Type B pancreatic cell (in vitro differentiated cells): ENCODE measurements around the gene CLPSL2. TPM values are rescaled to one million over a fixed set of nuclear protein-coding genes. Genes with fewer than 3 reads are reported as not detected.

Experiments used
- DNase-seq: peaks from one replicate; pipeline ENCODE4 v3.0.0; 2021; ENCODE audit warnings: mixed read lengths; ENCODE audit not compliant: unreplicated experiment; ENCODE audit errors: extremely low spot score
- H3K27ac Mint-ChIP-seq: 2 replicates; pipeline ENCODE4 v1.8.0; 2021; ENCODE audit warnings: mild to moderate bottlenecking, mixed read lengths
- H3K27me3 Mint-ChIP-seq: 2 replicates; pipeline ENCODE4 v1.8.0; 2021; ENCODE audit warnings: mixed read lengths
- H3K36me3 Mint-ChIP-seq: 2 replicates; pipeline ENCODE4 v1.8.0; 2021; ENCODE audit warnings: mixed read lengths
- H3K4me1 Mint-ChIP-seq: one replicate; pipeline ENCODE4 v1.8.0; 2021; ENCODE audit warnings: mixed read lengths; ENCODE audit not compliant: unreplicated experiment
- H3K4me3 Mint-ChIP-seq: 2 replicates; pipeline ENCODE4 v1.8.0; 2021; ENCODE audit warnings: mild to moderate bottlenecking, mixed read lengths
- H3K9me3 Mint-ChIP-seq: 2 replicates; pipeline ENCODE4 v1.8.0; 2021; ENCODE audit warnings: mixed read lengths
- CTCF ChIP-seq: fragments of 200-600 bp; sonication (generic); conservative IDR thresholded peaks from 2 replicates; pipeline ENCODE4 v1.5.0; 2021; ENCODE audit warnings: antibody characterized with exemption, mild to moderate bottlenecking
- total RNA-seq: library from RNA; stranded (reverse); gene quantifications from 2 replicates; pipeline ENCODE4 v1.2.1, GENCODE V29; 2021; ENCODE audit warnings: low replicate concordance

The CLPSL2 gene
- total RNA-seq, 1 donor from 2014 or later: not detected

GRCh38 chr6:35790683-35791082 lies 14.3 kb downstream of the CLPSL2 start:
- peaks cover 37% of the 10 kb centered on the region for H3K27me3 Mint-ChIP-seq
- no peak for DNase-seq

GRCh38 chr6:35794536-35795452 lies 18.4 kb downstream of the CLPSL2 start:
- DNase-seq: no peak
- Mint-ChIP-seq H3K4me1 (no peaks in the 10 kb centered on the region), H3K4me3 (no peak overlapping the region), H3K27ac (no peak overlapping the region), H3K27me3 (peaks cover 12% of the 10 kb centered on the region), H3K9me3 (no peaks in the 10 kb centered on the region), H3K36me3 (no peaks in the 10 kb centered on the region)
- TF ChIP-seq CTCF: no peak

More at GRCh38 chr6:35790683-35791082, 14.3 kb downstream of the CLPSL2 start:
- TF ChIP-seq CTCF: no peak
- Mint-ChIP-seq H3K9me3 (no peaks in the 10 kb centered on the region), H3K27ac (no peak overlapping the region), H3K36me3 (no peaks in the 10 kb centered on the region), H3K4me1 (no peaks in the 10 kb centered on the region), H3K4me3 (no peak overlapping the region)

- H3K27me3 Mint-ChIP-seq: peaks cover 10% of the 10 kb centered on the region
- H3K4me1 Mint-ChIP-seq: no peaks in the 10 kb centered on the region
- no peak overlapping the region for H3K4me3 Mint-ChIP-seq
- H3K9me3 Mint-ChIP-seq: no peaks in the 10 kb centered on the region
- no peak for TF ChIP-seq CTCF
- DNase-seq: no peak
- H3K27ac Mint-ChIP-seq: no peak overlapping the region
- H3K36me3 Mint-ChIP-seq: no peaks in the 10 kb centered on the region
Observed at GRCh38 chr6:35795453-35796071, 19.2 kb downstream of the CLPSL2 start.

- Mint-ChIP-seq H3K27ac (no peak overlapping the region), H3K4me3 (no peak overlapping the region)
Observed at GRCh38 chr6:35796236-35796635, 19.8 kb downstream of the CLPSL2 start.

More at GRCh38 chr6:35796236-35796635, 19.8 kb downstream of the CLPSL2 start:
- Mint-ChIP-seq H3K4me1 (no peaks in the 10 kb centered on the region), H3K9me3 (no peaks in the 10 kb centered on the region), H3K27me3 (peaks cover 10% of the 10 kb centered on the region), H3K36me3 (no peaks in the 10 kb centered on the region)
- no peak for DNase-seq
- TF ChIP-seq CTCF: no peak
